ENCODE data around the gene INHBE. TPM values are rescaled to one million over a fixed set of nuclear protein-coding genes. Genes with fewer than 3 reads are reported as not detected.

The INHBE gene
- total and polyA plus RNA-seq, 2 of the 8 experiments (the other 6 are each of a cell fraction or from before 2014, with no cell fraction given): 10.2 to 18.8 TPM

DNA sequence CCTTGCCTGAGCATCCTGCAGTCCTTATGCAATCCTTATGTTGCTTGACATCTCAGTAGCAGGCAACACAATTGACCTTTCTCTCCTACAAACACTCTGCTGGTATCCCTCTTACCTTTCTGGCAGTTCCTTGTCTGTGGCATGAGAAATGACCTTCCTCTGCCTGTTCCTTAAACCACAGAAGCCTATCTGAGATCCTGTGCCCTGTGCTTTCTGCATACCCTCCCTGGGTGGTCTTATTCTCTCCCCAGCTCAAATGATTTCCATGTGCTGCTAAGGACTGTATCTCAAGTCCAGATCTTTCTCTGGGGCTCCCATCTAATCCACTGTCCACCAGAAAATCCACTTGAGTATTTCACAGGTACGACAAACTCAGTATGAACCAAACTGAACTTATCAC is 26.6 kb downstream of the INHBE start:
- no peak overlapping the region for H2BK15ac ChIP-seq (ENCODE audit: low read length)
- H3K4ac ChIP-seq (replicated peaks; ENCODE audit: insufficient read length, low read depth, low read length): no peak overlapping the region
- no peak overlapping the region for H2BK12ac ChIP-seq (ENCODE audit: low read depth, low read length)
- no peak overlapping the region for H3K4me3 ChIP-seq (ENCODE audit: extremely low read depth in 1 of 4, insufficient read depth in 2 of 4, low read depth in 3 of 4, low read length in 4 of 4)
- ChIA-PET CTCF (ENCODE audit: partially characterized antibody) (interaction anchor here (0.6 to 25.1 kb wide), 4 partner anchors 24 to 402 kb away, joined by 3 to 441 read pairs (median 3); partner anchors contain the start of genes GLI1 and INHBE), POLR2A (ENCODE audit: partially characterized antibody) (no interaction called here)
- FAIRE-seq (no peak), DNase-seq (ENCODE audit: low read depth in 1 of 2, low spot score in 2 of 2) (no peak)
- H3K4me1 ChIP-seq (replicated peaks in 1 of 4; ENCODE audit: control insufficient read depth in 3 of 4, insufficient read depth in 4 of 4, low read length in 3 of 4): peaks cover 0 to 9% (median 6%) of the 10 kb centered on the region in 4 experiments; a peak in 6 of 7 replicates
- no peak overlapping the region for H2AK5ac ChIP-seq (ENCODE audit: low read depth, low read length)
- H3K14ac ChIP-seq (ENCODE audit: insufficient read length): no peak overlapping the region
- WGBS, 2 experiments (ENCODE audit: extremely low coverage in 1 of 2, insufficient coverage in 1 of 2, insufficient read length in 1 of 2, insufficient replicate concordance in 2 of 2, low coverage in 1 of 2, low lambda C conversion rate in 2 of 2, missing lambda C conversion rate in 1 of 2): 89% methylated on average over 1 of the region's 1 CpG; no CpG with 5 or more reads in 1 of the 2 experiments
- H3K27ac ChIP-seq (ENCODE audit: low read depth, low read length): no peak overlapping the region
- H3K36me3 ChIP-seq (ENCODE audit: control insufficient read depth in 2 of 4, insufficient read depth in 4 of 4, low read length in 3 of 4): no peaks in the 10 kb centered on the region
- H3K27me3 ChIP-seq (replicated peaks in 1 of 4; ENCODE audit: control insufficient read depth in 3 of 4, extremely low read depth in 1 of 4, insufficient read depth in 3 of 4, low read length in 3 of 4): peaks cover 0 to 8% (median 6%) of the 10 kb centered on the region in 4 experiments; a peak in 5 of 7 replicates
- H4K91ac ChIP-seq (replicated peaks; ENCODE audit: insufficient read length, low read length): no peak overlapping the region
- no peak overlapping the region for H2BK120ac ChIP-seq (replicated peaks; ENCODE audit: low read depth, low read length)
- no peak overlapping the region for H3K18ac ChIP-seq (ENCODE audit: extremely low read depth, low read length)
- no peak overlapping the region for H3K23ac ChIP-seq (ENCODE audit: insufficient read length)
- H3K79me2 ChIP-seq (ENCODE audit: control insufficient read depth in 1 of 2, insufficient read depth in 2 of 2, low read length in 2 of 2): no peaks in the 10 kb centered on the region
- H3K56ac ChIP-seq (replicated peaks; ENCODE audit: insufficient read length, low read depth, low read length): no peak overlapping the region
- H4K20me1 ChIP-seq (replicated peaks in 1 of 2; ENCODE audit: control insufficient read depth in 1 of 2, insufficient read depth in 2 of 2, low read length in 2 of 2): no peaks in the 10 kb centered on the region
- no peaks in the 10 kb centered on the region for H3K9me3 ChIP-seq (ENCODE audit: insufficient read depth in 2 of 2, low read depth in 1 of 2, low read length in 1 of 2)
- H2BK20ac ChIP-seq (ENCODE audit: low read length): no peak overlapping the region
- H3K9ac ChIP-seq (replicated peaks in 1 of 4; ENCODE audit: extremely low read depth in 1 of 4, low read depth in 3 of 4, low read length in 3 of 4): no peak overlapping the region; a peak in 1 of 7 replicates
- H2AFZ ChIP-seq (ENCODE audit: low read length): peak overlapping the region; percentile 62
- H3K79me1 ChIP-seq (ENCODE audit: low read depth, low read length): no peaks in the 10 kb centered on the region
- no peak overlapping the region for H3K4me2 ChIP-seq (ENCODE audit: insufficient read depth in 1 of 2, low read depth in 2 of 2, low read length in 2 of 2)
- no peak overlapping the region for H4K5ac ChIP-seq (ENCODE audit: insufficient read length, low read depth, low read length)
- no peaks in the 10 kb centered on the region for H3K23me2 ChIP-seq (ENCODE audit: low read depth, low read length)
- no peak overlapping the region for H4K8ac ChIP-seq (ENCODE audit: extremely low read depth, insufficient read depth, low read length)
- H2BK5ac ChIP-seq (ENCODE audit: low read depth, low read length): no peak overlapping the region
- no peak for TF ChIP-seq ZNF274 (IDR thresholded peaks at IDR 0.05; ENCODE audit: borderline replicate concordance, extremely low read depth, low read length)
- TF ChIP-seq, protein P1, sequence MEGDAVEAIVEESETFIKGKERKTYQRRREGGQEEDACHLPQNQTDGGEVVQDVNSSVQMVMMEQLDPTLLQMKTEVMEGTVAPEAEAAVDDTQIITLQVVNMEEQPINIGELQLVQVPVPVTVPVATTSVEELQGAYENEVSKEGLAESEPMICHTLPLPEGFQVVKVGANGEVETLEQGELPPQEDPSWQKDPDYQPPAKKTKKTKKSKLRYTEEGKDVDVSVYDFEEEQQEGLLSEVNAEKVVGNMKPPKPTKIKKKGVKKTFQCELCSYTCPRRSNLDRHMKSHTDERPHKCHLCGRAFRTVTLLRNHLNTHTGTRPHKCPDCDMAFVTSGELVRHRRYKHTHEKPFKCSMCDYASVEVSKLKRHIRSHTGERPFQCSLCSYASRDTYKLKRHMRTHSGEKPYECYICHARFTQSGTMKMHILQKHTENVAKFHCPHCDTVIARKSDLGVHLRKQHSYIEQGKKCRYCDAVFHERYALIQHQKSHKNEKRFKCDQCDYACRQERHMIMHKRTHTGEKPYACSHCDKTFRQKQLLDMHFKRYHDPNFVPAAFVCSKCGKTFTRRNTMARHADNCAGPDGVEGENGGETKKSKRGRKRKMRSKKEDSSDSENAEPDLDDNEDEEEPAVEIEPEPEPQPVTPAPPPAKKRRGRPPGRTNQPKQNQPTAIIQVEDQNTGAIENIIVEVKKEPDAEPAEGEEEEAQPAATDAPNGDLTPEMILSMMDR (IDR thresholded peaks at IDR 0.05; ENCODE audit: control extremely low read depth in 1 of 3, insufficient read depth in 1 of 3, low read depth in 1 of 3, low read length in 3 of 3): no peak
- TF ChIP-seq, protein P2, sequence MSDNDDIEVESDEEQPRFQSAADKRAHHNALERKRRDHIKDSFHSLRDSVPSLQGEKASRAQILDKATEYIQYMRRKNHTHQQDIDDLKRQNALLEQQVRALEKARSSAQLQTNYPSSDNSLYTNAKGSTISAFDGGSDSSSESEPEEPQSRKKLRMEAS (IDR thresholded peaks at IDR 0.05): no peak
- no peak for TF ChIP-seq BRCA1 (IDR thresholded peaks at IDR 0.05; ENCODE audit: low read depth, low read length)
- no peak for TF ChIP-seq CBX5 (IDR thresholded peaks at IDR 0.05; ENCODE audit: low read depth, low read length)
- TF ChIP-seq, protein P3, sequence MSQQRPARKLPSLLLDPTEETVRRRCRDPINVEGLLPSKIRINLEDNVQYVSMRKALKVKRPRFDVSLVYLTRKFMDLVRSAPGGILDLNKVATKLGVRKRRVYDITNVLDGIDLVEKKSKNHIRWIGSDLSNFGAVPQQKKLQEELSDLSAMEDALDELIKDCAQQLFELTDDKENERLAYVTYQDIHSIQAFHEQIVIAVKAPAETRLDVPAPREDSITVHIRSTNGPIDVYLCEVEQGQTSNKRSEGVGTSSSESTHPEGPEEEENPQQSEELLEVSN (IDR thresholded peaks at IDR 0.05): no peak
- no peak for TF ChIP-seq TEAD4 (IDR thresholded peaks at IDR 0.05; ENCODE audit: low read depth, low read length)
- no peak for TF ChIP-seq NANOG (IDR thresholded peaks at IDR 0.05; ENCODE audit: insufficient read depth, low read depth, low read length, poor library complexity, severe bottlenecking)
